H1 (cell line): ENCODE results near the gene ALK. TPM values are rescaled to one million over a fixed set of nuclear protein-coding genes. Genes with fewer than 3 reads are reported as not detected.

ENCODE experiments used
- CTCF ChIA-PET: fragments of 300-600 bp; sonication (Branson Sonifier 250); formaldehyde crosslinking; loops from one replicate; lab custom pipeline; 2021; ENCODE audit not compliant: partially characterized antibody; lab: Charles Lee
- POLR2A ChIA-PET: fragments of 300-600 bp; sonication (Branson Sonifier 250); formaldehyde crosslinking; loops from one replicate; lab custom pipeline; 2021; ENCODE audit warnings: inconsistent platforms; ENCODE audit not compliant: partially characterized antibody; lab: Charles Lee
- DNase-seq, 2 experiments: peaks; one replicate each; pipeline versions ENCODE4 v3.0.0 to v3.0.0-alpha.2; 2010 to 2022; ENCODE audit warnings: low spot score in 2 of 2, low read depth in 1 of 2, mixed read lengths in 1 of 2
- FAIRE-seq: peaks from 2 replicates; lab custom pipeline; 2011; peaks lifted over from hg19 to GRCh38; lab: Jason Lieb, UNC
- H2AFZ ChIP-seq: 2 replicates; pipeline ENCODE4 v1.8.1; 2012; ENCODE audit warnings: low read length, inconsistent platforms
- H2AK5ac ChIP-seq: 2 replicates; pipeline ENCODE4 v1.6.1; 2013; ENCODE audit warnings: low read depth, low read length
- H2BK120ac ChIP-seq: replicated peaks from 2 replicates; pipeline ENCODE3; 2013; ENCODE audit warnings: low read depth, low read length, inconsistent platforms
- H2BK12ac ChIP-seq: 2 replicates; pipeline ENCODE4 v1.6.1; 2013; ENCODE audit warnings: low read depth, low read length
- H2BK15ac ChIP-seq: 2 replicates; pipeline ENCODE4 v1.6.1; 2013; ENCODE audit warnings: low read length
- H2BK20ac ChIP-seq: 2 replicates; pipeline ENCODE4 v1.6.1; 2013; ENCODE audit warnings: low read length
- H2BK5ac ChIP-seq: 2 replicates; pipeline ENCODE4 v1.6.1; 2013; ENCODE audit warnings: low read depth, low read length
- H3K14ac ChIP-seq: 2 replicates; pipeline ENCODE4 v1.6.1; 2013; ENCODE audit warnings: inconsistent platforms; ENCODE audit not compliant: insufficient read length
- H3K18ac ChIP-seq: 2 replicates; pipeline ENCODE4 v1.6.1; 2013; ENCODE audit warnings: low read length; ENCODE audit errors: extremely low read depth
- H3K23ac ChIP-seq: 2 replicates; pipeline ENCODE4 v1.6.1; 2013; ENCODE audit warnings: inconsistent platforms; ENCODE audit not compliant: insufficient read length
- H3K23me2 ChIP-seq: 2 replicates; pipeline ENCODE4 v1.6.1; 2013; ENCODE audit warnings: low read depth, low read length
- H3K27ac ChIP-seq: 2 replicates; pipeline ENCODE4 v1.6.1; 2011; ENCODE audit warnings: low read depth, low read length, inconsistent platforms
- H3K27me3 ChIP-seq, 4 experiments: replicated peaks in 1 of 4; 1 replicate in 1 of 4; 2 replicates in 3 of 4; pipeline versions ENCODE4 v1.6.1 to v1.8.1; 2011 to 2013; ENCODE audit warnings: low read length in 3 of 4, mild to moderate bottlenecking in 3 of 4, inconsistent platforms in 2 of 4, mixed read lengths in 2 of 4, moderate library complexity in 1 of 4; ENCODE audit not compliant: control insufficient read depth in 3 of 4, insufficient read depth in 3 of 4; ENCODE audit errors: extremely low read depth in 1 of 4
- H3K36me3 ChIP-seq, 4 experiments: 2 replicates each; pipeline versions ENCODE4 v1.6.1 to v1.8.1; 2011 to 2013; ENCODE audit warnings: mild to moderate bottlenecking in 4 of 4, low read length in 3 of 4, moderate library complexity in 2 of 4, control low read depth in 1 of 4, inconsistent platforms in 1 of 4; ENCODE audit not compliant: insufficient read depth in 4 of 4, control insufficient read depth in 2 of 4
- H3K4ac ChIP-seq: replicated peaks from 2 replicates; pipeline ENCODE3; 2013; ENCODE audit warnings: low read length, low read depth, mixed read lengths, inconsistent platforms; ENCODE audit not compliant: insufficient read length
- H3K4me1 ChIP-seq, 4 experiments: replicated peaks in 1 of 4; 1 replicate in 1 of 4; 2 replicates in 3 of 4; pipeline versions ENCODE4 v1.6.1 to v1.8.1; 2011 to 2013; ENCODE audit warnings: low read length in 3 of 4, inconsistent platforms in 2 of 4, mixed read lengths in 1 of 4; ENCODE audit not compliant: insufficient read depth in 4 of 4, control insufficient read depth in 3 of 4
- H3K4me2 ChIP-seq, 2 experiments: 2 replicates each; pipeline versions ENCODE4 v1.6.1 to v1.8.1; 2011 to 2013; ENCODE audit warnings: low read depth in 2 of 2, low read length in 2 of 2, control low read depth in 1 of 2, inconsistent platforms in 1 of 2, mild to moderate bottlenecking in 1 of 2; ENCODE audit not compliant: insufficient read depth in 1 of 2
- H3K4me3 ChIP-seq, 4 experiments: fragments of 200-600, 300-600 bp in 1 of 4; sonication (generic), shearing (Covaris generic), sonication (Bioruptor Twin) in 1 of 4; 2 replicates each; pipeline versions ENCODE4 v1.5.1 to v1.8.1; 2011 to 2016; ENCODE audit warnings: low read length in 4 of 4, low read depth in 3 of 4, control low read depth in 2 of 4, inconsistent platforms in 2 of 4, mild to moderate bottlenecking in 2 of 4, mixed read lengths in 1 of 4, moderate library complexity in 1 of 4; ENCODE audit not compliant: insufficient read depth in 2 of 4; ENCODE audit errors: extremely low read depth in 1 of 4
- H3K56ac ChIP-seq: replicated peaks from 2 replicates; pipeline ENCODE3; 2013; ENCODE audit warnings: low read depth, mild to moderate bottlenecking, mixed read lengths, low read length, inconsistent platforms; ENCODE audit not compliant: insufficient read length
- H3K79me1 ChIP-seq: 2 replicates; pipeline ENCODE4 v1.6.1; 2013; ENCODE audit warnings: low read depth, low read length, control low read depth
- H3K79me2 ChIP-seq, 2 experiments: 2 replicates each; pipeline versions ENCODE4 v1.6.1 to v1.8.1; 2012 to 2013; ENCODE audit warnings: low read length in 2 of 2, mild to moderate bottlenecking in 2 of 2, inconsistent platforms in 1 of 2; ENCODE audit not compliant: insufficient read depth in 2 of 2, control insufficient read depth in 1 of 2
- H3K9ac ChIP-seq, 4 experiments: replicated peaks in 1 of 4; 1 replicate in 1 of 4; 2 replicates in 3 of 4; pipeline versions ENCODE4 v1.6.1 to v1.8.1; 2011 to 2013; ENCODE audit warnings: low read depth in 3 of 4, low read length in 3 of 4, control low read depth in 2 of 4, mild to moderate bottlenecking in 2 of 4, moderate library complexity in 2 of 4, inconsistent platforms in 1 of 4; ENCODE audit errors: extremely low read depth in 1 of 4
- H3K9me3 ChIP-seq, 2 experiments: 2 replicates each; pipeline versions ENCODE4 v1.6.1 to v1.8.1; 2012 to 2013; ENCODE audit warnings: mild to moderate bottlenecking in 2 of 2, moderate library complexity in 2 of 2, control low read depth in 1 of 2, inconsistent platforms in 1 of 2, low read depth in 1 of 2, low read length in 1 of 2, mixed read lengths in 1 of 2; ENCODE audit not compliant: insufficient read depth in 2 of 2
- H4K20me1 ChIP-seq, 2 experiments: replicated peaks in 1 of 2; 2 replicates each; pipeline versions ENCODE3 to v1.8.1; 2011 to 2013; ENCODE audit warnings: inconsistent platforms in 2 of 2, low read length in 2 of 2, mild to moderate bottlenecking in 1 of 2; ENCODE audit not compliant: insufficient read depth in 2 of 2, control insufficient read depth in 1 of 2
- H4K5ac ChIP-seq: 2 replicates; pipeline ENCODE4 v1.6.1; 2013; ENCODE audit warnings: low read length, low read depth, mixed read lengths, inconsistent platforms; ENCODE audit not compliant: insufficient read length
- H4K8ac ChIP-seq: 2 replicates; pipeline ENCODE4 v1.8.0; 2013; ENCODE audit warnings: mild to moderate bottlenecking, moderate library complexity, low read length, inconsistent platforms; ENCODE audit not compliant: insufficient read depth; ENCODE audit errors: extremely low read depth
- H4K91ac ChIP-seq: replicated peaks from 2 replicates; pipeline ENCODE3; 2013; ENCODE audit warnings: low read length, mixed read lengths, inconsistent platforms; ENCODE audit not compliant: insufficient read length
- CHD1 ChIP-seq: IDR thresholded peaks from 2 replicates; pipeline ENCODE4 v1.6.1; 2012; ENCODE audit warnings: low read depth, low read length, improper control_type of control experiment
- CREB1 ChIP-seq: IDR thresholded peaks from 2 replicates; pipeline ENCODE4 v1.6.1; 2012; ENCODE audit warnings: inconsistent platforms
- JUND ChIP-seq: IDR thresholded peaks from 2 replicates; pipeline ENCODE4 v1.6.1; 2011; ENCODE audit warnings: mild to moderate bottlenecking, improper control_type of control experiment, low read length
- KDM5A ChIP-seq: fragments of 200-600 bp; IDR thresholded peaks from 2 replicates; pipeline ENCODE4 v1.7.1; 2012; ENCODE audit warnings: mild to moderate bottlenecking, low read length, inconsistent platforms, mixed read lengths
- POLR2AphosphoS5 ChIP-seq: IDR thresholded peaks from 2 replicates; pipeline ENCODE4 v1.6.1; 2011; ENCODE audit warnings: low read depth, low read length
- POU5F1 ChIP-seq: IDR thresholded peaks from 2 replicates; pipeline ENCODE4 v1.6.1; 2011; ENCODE audit warnings: low read depth, mild to moderate bottlenecking, low read length, moderate library complexity
- SP4 ChIP-seq: IDR thresholded peaks from 2 replicates; pipeline ENCODE4 v1.6.1; 2012; ENCODE audit warnings: low read length, inconsistent platforms
- SRF ChIP-seq: IDR thresholded peaks from 2 replicates; pipeline ENCODE4 v1.6.1; 2011; ENCODE audit warnings: mild to moderate bottlenecking, low read depth, low read length, moderate library complexity
- ZNF274 ChIP-seq: IDR thresholded peaks from 2 replicates; pipeline ENCODE4 v1.7.0; 2012; ENCODE audit warnings: low read length, borderline replicate concordance; ENCODE audit errors: extremely low read depth
- WGBS, 2 experiments: shearing (Covaris generic) in 1 of 2; methylation state at CpG; one replicate each; pipeline versions ENCODE4 v1.1.6 to v1.1.7; 2013 to 2015; ENCODE audit warnings: low lambda C conversion rate in 2 of 2, mixed read lengths in 2 of 2, inconsistent platforms in 1 of 2, low coverage in 1 of 2, missing lambda C conversion rate in 1 of 2; ENCODE audit not compliant: insufficient replicate concordance in 2 of 2, insufficient coverage in 1 of 2, insufficient read length in 1 of 2; ENCODE audit errors: extremely low coverage in 1 of 2, missing lambda C conversion rate in 1 of 2; 5-methylcytosine and 5-hydroxymethylcytosine counted together
- polyA plus RNA-seq, 7 experiments: library from polyadenylated mRNA; depleted of rRNA in 3 of 7; stranded (reverse) in 5 of 7; unstranded in 2 of 7; fragments of >200 nt in 5 of 7; fragments of 200-250 nt in 2 of 7; gene quantifications; 1 replicate in 5 of 7; 2 replicates in 1 of 7; 4 replicates in 1 of 7; pipeline versions ENCODE4 v1.2.1 to v1.2.3, GENCODE V29; 2011 to 2013; ENCODE audit warnings: missing spikeins in 2 of 7, mixed read lengths in 2 of 7
- total RNA-seq: library from RNA; stranded (reverse); fragmentation: NEBNext Ultra II Directional; extraction: Animal tissue kit (Norgen Biotek cat#: 25700); gene quantifications from 2 replicates; pipeline ENCODE4 v1.2.1, GENCODE V29; 2021
- TF ChIP-seq, protein P1 (sequence below): IDR thresholded peaks from 2 replicates; pipeline ENCODE4 v1.6.1; 2012; ENCODE audit warnings: inconsistent platforms

ALK gene
- total and polyA plus RNA-seq, 2 of the 8 experiments (the other 6 are each of a cell fraction or from before 2014, with no cell fraction given): 0.02 to 0.09 TPM

DNA sequence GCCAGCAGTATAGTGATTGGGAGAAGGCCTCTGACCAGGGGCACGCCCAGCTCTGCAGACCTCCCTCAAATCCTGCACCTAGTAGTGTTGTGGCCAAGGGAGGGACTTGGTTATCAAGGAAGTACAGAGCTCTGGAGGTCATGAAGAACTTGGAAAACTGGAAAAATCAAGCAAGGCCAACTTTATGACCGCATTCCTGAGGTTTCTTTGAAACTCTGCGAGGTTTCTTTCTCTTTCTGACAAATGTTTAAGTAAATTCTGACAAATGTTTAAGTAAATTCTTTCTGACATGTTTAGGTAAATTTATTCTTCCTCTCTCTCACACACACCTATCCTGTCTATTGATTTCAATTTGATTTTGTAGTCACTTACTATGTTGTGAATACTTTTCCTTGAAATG, 775.2 kb downstream of the ALK start:
- FAIRE-seq (no peak), DNase-seq (no peak)
- WGBS, 2 experiments: 91% methylated on average over 3 of the region's 3 CpGs; no CpG with 5 or more reads in 1 of the 2 experiments
- no peak overlapping the region for H3K4me3 ChIP-seq
- no peaks in the 10 kb centered on the region; a peak in 1 of 7 replicates for H3K4me1 ChIP-seq
- CTCF ChIA-PET: no interaction called here
- no peak overlapping the region for H2BK120ac ChIP-seq
- no peak overlapping the region for H2BK5ac ChIP-seq
- no peak overlapping the region for H2BK12ac ChIP-seq
- H3K23ac ChIP-seq: no peak overlapping the region
- H3K56ac ChIP-seq: no peak overlapping the region
- no peak for TF ChIP-seq ZNF274
- TF ChIP-seq KDM5A: no peak
- TF ChIP-seq JUND: no peak
- no peak for TF ChIP-seq SRF
- TF ChIP-seq POLR2AphosphoS5: no peak
- no peak for TF ChIP-seq POU5F1
- TF ChIP-seq CHD1: no peak
- no peak for TF ChIP-seq SP4
- TF ChIP-seq, protein P1, sequence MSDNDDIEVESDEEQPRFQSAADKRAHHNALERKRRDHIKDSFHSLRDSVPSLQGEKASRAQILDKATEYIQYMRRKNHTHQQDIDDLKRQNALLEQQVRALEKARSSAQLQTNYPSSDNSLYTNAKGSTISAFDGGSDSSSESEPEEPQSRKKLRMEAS: no peak
- no peak for TF ChIP-seq CREB1
- TF ChIP-seq, all 59 proteins: peak for 0
- Histone ChIP-seq H3K14ac (no peak overlapping the region), H3K9ac (no peak overlapping the region), H3K4ac (no peak overlapping the region), H3K9me3 (no peaks in the 10 kb centered on the region), H3K79me1 (no peaks in the 10 kb centered on the region), H2BK20ac (no peak overlapping the region), H2BK15ac (no peak overlapping the region), H3K79me2 (no peaks in the 10 kb centered on the region), H3K4me2 (no peak overlapping the region), H4K91ac (no peak overlapping the region), H3K27ac (no peak overlapping the region), H2AK5ac (no peak overlapping the region), H2AFZ (no peak overlapping the region), H3K23me2 (no peaks in the 10 kb centered on the region), H4K8ac (no peak overlapping the region), H3K27me3 (no peaks in the 10 kb centered on the region), H4K5ac (no peak overlapping the region), H4K20me1 (no peaks in the 10 kb centered on the region), H3K36me3 (no peaks in the 10 kb centered on the region), H3K18ac (no peak overlapping the region)
- POLR2A ChIA-PET: no interaction called here
